Fibroblast of the aortic adventitia (primary cell): ENCODE measurements around the gene CRLF2. TPM values are rescaled to one million over a fixed set of nuclear protein-coding genes. Genes with fewer than 3 reads are reported as not detected.

Experiments
- DNase-seq: peaks from one replicate; pipeline ENCODE4 v3.0.0-alpha.2; 2010; ENCODE audit warnings: low read depth
- H3K4me3 ChIP-seq: 2 replicates; pipeline ENCODE4 v1.5.1; 2011; ENCODE audit warnings: low read depth, mild to moderate bottlenecking, control low read depth, low read length, moderate library complexity
- total RNA-seq: library from RNA; depleted of rRNA; stranded (reverse); fragments of >200 nt; gene quantifications from 2 replicates; pipeline ENCODE4 v1.2.3, GENCODE V29; 2012; ENCODE audit warnings: low replicate concordance
- TF ChIP-seq, protein P1 (sequence below): IDR thresholded peaks from 2 replicates; pipeline ENCODE4 v1.5.1; 2011; ENCODE audit warnings: mild to moderate bottlenecking, low read length, control low read depth, inconsistent platforms; ENCODE audit not compliant: insufficient read depth

The CRLF2 gene
- total RNA-seq, 1 donor = not detected

DNA sequence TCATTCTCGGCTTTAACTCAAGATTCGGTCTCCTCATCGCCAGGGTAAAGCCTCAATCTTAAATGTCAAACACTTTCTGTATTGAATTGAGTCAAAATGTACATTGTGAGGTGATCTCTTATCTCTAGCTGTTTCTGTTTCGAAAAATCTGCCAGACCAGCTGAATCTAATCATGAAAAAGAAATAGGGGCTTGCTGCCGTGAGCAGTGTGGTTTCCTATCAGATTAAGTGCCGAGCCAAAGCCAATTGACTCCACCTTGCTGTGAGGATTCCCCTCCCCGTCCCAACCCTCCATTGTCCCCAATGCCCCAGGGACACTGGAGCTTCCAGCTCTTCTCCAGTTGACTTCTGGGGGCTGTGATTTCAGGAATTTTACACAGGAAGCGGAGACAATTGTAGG lies 12.5 kb upstream of the CRLF2 start:
- DNase-seq = no peak
- TF ChIP-seq, protein P1, sequence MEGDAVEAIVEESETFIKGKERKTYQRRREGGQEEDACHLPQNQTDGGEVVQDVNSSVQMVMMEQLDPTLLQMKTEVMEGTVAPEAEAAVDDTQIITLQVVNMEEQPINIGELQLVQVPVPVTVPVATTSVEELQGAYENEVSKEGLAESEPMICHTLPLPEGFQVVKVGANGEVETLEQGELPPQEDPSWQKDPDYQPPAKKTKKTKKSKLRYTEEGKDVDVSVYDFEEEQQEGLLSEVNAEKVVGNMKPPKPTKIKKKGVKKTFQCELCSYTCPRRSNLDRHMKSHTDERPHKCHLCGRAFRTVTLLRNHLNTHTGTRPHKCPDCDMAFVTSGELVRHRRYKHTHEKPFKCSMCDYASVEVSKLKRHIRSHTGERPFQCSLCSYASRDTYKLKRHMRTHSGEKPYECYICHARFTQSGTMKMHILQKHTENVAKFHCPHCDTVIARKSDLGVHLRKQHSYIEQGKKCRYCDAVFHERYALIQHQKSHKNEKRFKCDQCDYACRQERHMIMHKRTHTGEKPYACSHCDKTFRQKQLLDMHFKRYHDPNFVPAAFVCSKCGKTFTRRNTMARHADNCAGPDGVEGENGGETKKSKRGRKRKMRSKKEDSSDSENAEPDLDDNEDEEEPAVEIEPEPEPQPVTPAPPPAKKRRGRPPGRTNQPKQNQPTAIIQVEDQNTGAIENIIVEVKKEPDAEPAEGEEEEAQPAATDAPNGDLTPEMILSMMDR = no peak
- H3K4me3 ChIP-seq = no peak overlapping the region

DNA sequence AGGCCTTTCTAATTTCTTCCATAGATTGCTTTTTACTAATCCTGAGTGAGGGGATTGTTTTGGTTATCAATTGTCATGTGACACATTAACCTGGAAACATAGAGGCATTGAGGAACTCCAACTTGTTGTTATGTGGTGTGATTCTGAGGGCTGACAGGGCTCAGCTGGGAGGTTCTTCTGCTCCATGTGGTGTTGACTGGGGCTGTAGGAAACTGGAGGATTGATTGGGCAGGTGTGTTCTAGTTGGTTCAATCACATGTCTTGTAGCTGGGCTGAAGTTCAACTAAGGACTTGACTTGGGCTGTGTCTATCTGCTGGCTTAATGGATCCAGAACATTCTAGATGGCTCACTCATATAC lies 10.8 kb upstream of the CRLF2 start:
- no peak overlapping the region for H3K4me3 ChIP-seq
- DNase-seq = no peak
- TF ChIP-seq, protein P1 = no peak

DNA sequence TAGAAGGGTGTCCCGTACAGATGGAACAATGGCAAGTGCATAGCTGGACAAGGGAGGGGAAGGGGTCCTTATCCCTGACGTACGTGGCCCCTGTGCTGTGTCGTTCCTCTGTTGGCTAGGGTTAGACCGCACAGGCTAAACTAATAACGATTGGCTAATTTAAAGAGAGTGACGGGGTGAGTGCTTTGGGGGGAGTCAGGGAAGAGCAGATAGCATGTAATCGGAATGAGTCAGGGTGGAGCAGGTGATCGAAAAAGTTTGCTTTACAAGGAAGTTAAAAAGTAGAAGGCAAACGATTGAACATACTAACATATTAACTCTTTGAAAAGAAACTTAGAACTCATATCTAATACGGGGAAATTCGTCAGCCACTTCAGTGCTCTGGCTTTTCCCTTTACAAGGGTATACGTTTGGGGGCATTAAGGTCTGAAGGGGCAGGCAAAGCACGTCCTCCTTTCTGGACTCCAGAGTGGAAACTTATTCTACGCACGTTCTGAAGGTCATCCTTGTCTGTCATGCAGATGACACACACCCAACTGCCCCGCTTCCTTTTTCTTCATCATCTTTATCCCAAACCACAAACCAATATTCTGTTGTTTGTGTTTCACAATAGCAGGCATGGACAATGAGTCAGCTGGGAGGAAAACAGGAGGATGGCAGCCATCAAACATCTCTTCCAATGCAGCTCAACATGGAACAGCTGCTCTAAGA lies 10.2 kb upstream of the CRLF2 start:
- DNase-seq = no peak
- TF ChIP-seq, protein P1 = no peak
- no peak overlapping the region for H3K4me3 ChIP-seq

DNA sequence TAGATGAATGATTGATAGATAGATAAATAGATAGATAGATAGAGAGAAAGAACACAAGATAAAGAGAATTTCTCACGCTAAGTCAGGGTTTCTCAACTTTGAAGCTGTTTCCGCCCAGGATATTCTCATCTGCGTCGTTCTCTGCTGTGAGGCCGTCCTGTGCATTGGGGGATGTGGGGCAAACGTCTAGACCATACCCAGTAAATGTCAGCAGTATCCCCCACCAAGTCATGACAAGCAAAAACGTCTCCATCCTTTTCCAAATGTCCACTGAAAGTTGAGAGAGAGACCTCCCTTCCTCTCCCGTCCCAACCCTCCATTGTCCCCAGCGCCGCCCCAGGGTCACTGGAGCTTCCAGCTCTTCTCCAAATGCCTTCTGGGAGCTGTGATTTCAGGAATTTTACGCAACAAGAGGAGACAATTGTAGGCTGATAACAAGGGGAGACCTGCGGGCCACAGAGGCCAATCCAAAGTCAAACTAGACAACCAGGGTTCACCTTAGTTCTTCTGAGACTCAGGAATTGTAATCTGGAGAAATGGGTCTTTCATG lies 8.9 kb upstream of the CRLF2 start:
- DNase-seq = no peak
- TF ChIP-seq, protein P1 = no peak
- no peak overlapping the region for H3K4me3 ChIP-seq

DNA sequence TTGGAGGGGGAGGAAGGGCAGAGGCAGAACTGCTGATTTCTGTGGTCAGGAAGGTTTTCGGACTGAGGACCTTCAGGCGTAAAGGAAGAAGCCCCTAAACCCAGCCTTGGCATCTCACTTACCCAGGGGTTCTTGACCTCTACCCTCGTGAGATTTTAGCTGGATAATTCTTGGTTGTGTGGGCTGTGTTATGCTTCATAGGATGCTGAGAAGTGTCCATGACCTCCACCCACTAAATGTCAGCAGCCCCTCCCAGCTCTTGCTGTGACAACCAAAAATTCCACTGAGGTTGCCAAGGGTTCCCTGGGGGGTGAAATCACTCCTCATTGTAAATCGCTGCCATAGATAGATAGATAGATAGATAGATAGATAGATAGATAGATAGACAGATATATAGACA lies 5.8 kb upstream of the CRLF2 start:
- DNase-seq = no peak
- H3K4me3 ChIP-seq = no peak overlapping the region
- TF ChIP-seq, protein P1 = no peak

DNA sequence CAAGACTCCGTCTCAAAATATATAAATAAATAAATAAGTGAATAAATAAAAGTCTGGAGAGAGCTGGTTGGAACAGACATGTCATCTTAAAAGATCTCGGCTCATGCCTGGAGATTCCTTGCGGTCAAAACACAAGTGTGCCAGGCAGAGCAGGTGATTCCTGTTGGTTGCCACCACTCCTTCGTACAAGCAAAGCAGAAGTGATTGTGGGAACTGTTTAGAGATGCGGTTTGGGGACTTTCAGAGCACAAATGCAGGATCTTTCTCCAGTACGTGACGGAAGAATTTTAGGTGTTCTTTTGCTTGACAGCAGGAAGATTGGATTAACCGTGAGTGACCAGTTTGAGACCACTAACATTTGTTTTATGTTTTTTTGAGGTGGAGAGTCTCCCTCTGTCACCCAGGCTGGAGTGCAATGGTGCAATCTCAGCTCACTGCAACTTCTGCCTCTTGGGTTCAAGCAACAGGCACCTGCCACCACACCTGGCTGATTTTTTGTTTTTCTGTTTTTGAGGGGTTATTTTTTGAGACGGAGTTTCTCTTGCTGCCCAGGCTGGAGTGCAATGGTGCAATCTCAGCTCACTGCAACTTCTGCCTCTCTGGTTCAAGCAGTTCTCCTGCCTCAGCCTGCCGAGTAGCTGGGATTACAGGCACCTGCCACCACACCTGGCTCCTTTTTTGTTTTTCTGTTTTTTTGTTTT lies 2.8 kb upstream of the CRLF2 start:
- H3K4me3 ChIP-seq = no peak overlapping the region
- no peak for DNase-seq
- TF ChIP-seq, protein P1 = no peak
